ENCODE data around the gene PODN.

PODN gene

GRCh38 chr1:53075761-53076163, 13.7 kb downstream of the PODN start:
- TF ChIP-seq ZFP30 (CRISPR knock-in tag; IDR thresholded peaks at IDR 0.05) (no peak), CSRNP3 (CRISPR knock-in tag; IDR thresholded peaks at IDR 0.05) (no peak), ISL1 (CRISPR knock-in tag; IDR thresholded peaks at IDR 0.05) (no peak), TCF4 (CRISPR knock-in tag; IDR thresholded peaks at IDR 0.05; ENCODE audit: borderline replicate concordance) (no peak), ZNF70 (CRISPR knock-in tag; IDR thresholded peaks at IDR 0.05) (no peak), ZC3H10 (CRISPR knock-in tag; IDR thresholded peaks at IDR 0.05) (no peak), ZNF565 (CRISPR knock-in tag; conservative IDR thresholded peaks at IDR 0.05; ENCODE audit: low read depth) (no peak), CREB5 (CRISPR knock-in tag; IDR thresholded peaks at IDR 0.05; ENCODE audit: low read depth) (no peak), SNAI2 (CRISPR knock-in tag; IDR thresholded peaks at IDR 0.05) (no peak), ARNTL (CRISPR knock-in tag; IDR thresholded peaks at IDR 0.05; ENCODE audit: borderline replicate concordance, low read depth) (no peak), PATZ1 (CRISPR knock-in tag; IDR thresholded peaks at IDR 0.05; ENCODE audit: borderline replicate concordance) (no peak), ZNF8 (CRISPR knock-in tag; IDR thresholded peaks at IDR 0.05) (no peak), ZFP3 (CRISPR knock-in tag; IDR thresholded peaks at IDR 0.05) (no peak), GLIS3 (CRISPR knock-in tag; IDR thresholded peaks at IDR 0.05) (no peak), CSDC2 (CRISPR knock-in tag; IDR thresholded peaks at IDR 0.05) (no peak), BACH2 (CRISPR knock-in tag; IDR thresholded peaks at IDR 0.05; ENCODE audit: borderline replicate concordance) (no peak), TOX (CRISPR knock-in tag; IDR thresholded peaks at IDR 0.05; ENCODE audit: borderline replicate concordance) (no peak), RARB (CRISPR knock-in tag; IDR thresholded peaks at IDR 0.05) (no peak)
- TF ChIP-seq, protein P1, sequence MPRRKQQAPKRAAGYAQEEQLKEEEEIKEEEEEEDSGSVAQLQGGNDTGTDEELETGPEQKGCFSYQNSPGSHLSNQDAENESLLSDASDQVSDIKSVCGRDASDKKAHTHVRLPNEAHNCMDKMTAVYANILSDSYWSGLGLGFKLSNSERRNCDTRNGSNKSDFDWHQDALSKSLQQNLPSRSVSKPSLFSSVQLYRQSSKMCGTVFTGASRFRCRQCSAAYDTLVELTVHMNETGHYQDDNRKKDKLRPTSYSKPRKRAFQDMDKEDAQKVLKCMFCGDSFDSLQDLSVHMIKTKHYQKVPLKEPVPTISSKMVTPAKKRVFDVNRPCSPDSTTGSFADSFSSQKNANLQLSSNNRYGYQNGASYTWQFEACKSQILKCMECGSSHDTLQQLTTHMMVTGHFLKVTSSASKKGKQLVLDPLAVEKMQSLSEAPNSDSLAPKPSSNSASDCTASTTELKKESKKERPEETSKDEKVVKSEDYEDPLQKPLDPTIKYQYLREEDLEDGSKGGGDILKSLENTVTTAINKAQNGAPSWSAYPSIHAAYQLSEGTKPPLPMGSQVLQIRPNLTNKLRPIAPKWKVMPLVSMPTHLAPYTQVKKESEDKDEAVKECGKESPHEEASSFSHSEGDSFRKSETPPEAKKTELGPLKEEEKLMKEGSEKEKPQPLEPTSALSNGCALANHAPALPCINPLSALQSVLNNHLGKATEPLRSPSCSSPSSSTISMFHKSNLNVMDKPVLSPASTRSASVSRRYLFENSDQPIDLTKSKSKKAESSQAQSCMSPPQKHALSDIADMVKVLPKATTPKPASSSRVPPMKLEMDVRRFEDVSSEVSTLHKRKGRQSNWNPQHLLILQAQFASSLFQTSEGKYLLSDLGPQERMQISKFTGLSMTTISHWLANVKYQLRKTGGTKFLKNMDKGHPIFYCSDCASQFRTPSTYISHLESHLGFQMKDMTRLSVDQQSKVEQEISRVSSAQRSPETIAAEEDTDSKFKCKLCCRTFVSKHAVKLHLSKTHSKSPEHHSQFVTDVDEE (CRISPR knock-in tag; IDR thresholded peaks at IDR 0.05): no peak
- ATAC-seq: no peak

DNA sequence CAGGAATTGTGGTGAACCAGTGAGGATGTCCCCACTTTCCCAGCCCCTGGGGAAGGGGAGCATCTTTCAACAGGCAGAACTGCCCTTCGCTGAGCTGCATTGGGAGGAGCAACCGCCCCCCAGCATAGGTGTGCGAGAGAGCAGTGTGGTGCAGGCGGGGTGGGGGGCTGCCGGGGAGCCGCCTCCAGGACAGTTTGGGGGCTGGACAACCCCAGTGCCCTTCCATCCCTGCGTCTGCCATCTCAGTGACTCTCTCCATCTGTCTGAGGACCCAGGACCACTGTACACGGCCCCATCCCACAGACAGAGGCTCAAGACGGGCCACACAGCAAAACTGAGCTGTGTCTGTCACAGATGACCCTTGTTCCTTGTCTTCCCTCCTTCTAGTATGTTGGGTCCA, 14.2 kb downstream of the PODN start:
- TF ChIP-seq ZFP30 (CRISPR knock-in tag; IDR thresholded peaks at IDR 0.05): no peak
- TF ChIP-seq GLIS3 (CRISPR knock-in tag; IDR thresholded peaks at IDR 0.05): no peak
- no peak for TF ChIP-seq RARB (CRISPR knock-in tag; IDR thresholded peaks at IDR 0.05)
- no peak for TF ChIP-seq BACH2 (CRISPR knock-in tag; IDR thresholded peaks at IDR 0.05; ENCODE audit: borderline replicate concordance)
- no peak for TF ChIP-seq CSRNP3 (CRISPR knock-in tag; IDR thresholded peaks at IDR 0.05)
- TF ChIP-seq ZNF8 (CRISPR knock-in tag; IDR thresholded peaks at IDR 0.05): no peak
- TF ChIP-seq CREB5 (CRISPR knock-in tag; IDR thresholded peaks at IDR 0.05; ENCODE audit: low read depth): no peak
- TF ChIP-seq ISL1 (CRISPR knock-in tag; IDR thresholded peaks at IDR 0.05): no peak
- TF ChIP-seq TOX (CRISPR knock-in tag; IDR thresholded peaks at IDR 0.05; ENCODE audit: borderline replicate concordance): no peak
- TF ChIP-seq, protein P1 (CRISPR knock-in tag; IDR thresholded peaks at IDR 0.05): no peak
- no peak for ATAC-seq

Data from SK-N-SH treated with all-trans-retinoic acid at 6 μM for 48 hours (cell line).